DMS153 treated with DMSO at 0.1 percent for 48 hours (cell line): Measurements from ENCODE around the gene IQGAP1.
"Not testable (repeated sequence)": the region's sequence is repeated elsewhere in the genome, so short reads cannot be mapped to it uniquely, and the experiment has no call there.

Experiments used
- DNase-seq: peaks from one replicate; lab custom pipeline; 2025; ENCODE audit not compliant: unreplicated experiment; lab: John Stamatoyannopoulos, UW

IQGAP1 gene, protein sequence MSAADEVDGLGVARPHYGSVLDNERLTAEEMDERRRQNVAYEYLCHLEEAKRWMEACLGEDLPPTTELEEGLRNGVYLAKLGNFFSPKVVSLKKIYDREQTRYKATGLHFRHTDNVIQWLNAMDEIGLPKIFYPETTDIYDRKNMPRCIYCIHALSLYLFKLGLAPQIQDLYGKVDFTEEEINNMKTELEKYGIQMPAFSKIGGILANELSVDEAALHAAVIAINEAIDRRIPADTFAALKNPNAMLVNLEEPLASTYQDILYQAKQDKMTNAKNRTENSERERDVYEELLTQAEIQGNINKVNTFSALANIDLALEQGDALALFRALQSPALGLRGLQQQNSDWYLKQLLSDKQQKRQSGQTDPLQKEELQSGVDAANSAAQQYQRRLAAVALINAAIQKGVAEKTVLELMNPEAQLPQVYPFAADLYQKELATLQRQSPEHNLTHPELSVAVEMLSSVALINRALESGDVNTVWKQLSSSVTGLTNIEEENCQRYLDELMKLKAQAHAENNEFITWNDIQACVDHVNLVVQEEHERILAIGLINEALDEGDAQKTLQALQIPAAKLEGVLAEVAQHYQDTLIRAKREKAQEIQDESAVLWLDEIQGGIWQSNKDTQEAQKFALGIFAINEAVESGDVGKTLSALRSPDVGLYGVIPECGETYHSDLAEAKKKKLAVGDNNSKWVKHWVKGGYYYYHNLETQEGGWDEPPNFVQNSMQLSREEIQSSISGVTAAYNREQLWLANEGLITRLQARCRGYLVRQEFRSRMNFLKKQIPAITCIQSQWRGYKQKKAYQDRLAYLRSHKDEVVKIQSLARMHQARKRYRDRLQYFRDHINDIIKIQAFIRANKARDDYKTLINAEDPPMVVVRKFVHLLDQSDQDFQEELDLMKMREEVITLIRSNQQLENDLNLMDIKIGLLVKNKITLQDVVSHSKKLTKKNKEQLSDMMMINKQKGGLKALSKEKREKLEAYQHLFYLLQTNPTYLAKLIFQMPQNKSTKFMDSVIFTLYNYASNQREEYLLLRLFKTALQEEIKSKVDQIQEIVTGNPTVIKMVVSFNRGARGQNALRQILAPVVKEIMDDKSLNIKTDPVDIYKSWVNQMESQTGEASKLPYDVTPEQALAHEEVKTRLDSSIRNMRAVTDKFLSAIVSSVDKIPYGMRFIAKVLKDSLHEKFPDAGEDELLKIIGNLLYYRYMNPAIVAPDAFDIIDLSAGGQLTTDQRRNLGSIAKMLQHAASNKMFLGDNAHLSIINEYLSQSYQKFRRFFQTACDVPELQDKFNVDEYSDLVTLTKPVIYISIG (N-terminal part only)

DNA sequence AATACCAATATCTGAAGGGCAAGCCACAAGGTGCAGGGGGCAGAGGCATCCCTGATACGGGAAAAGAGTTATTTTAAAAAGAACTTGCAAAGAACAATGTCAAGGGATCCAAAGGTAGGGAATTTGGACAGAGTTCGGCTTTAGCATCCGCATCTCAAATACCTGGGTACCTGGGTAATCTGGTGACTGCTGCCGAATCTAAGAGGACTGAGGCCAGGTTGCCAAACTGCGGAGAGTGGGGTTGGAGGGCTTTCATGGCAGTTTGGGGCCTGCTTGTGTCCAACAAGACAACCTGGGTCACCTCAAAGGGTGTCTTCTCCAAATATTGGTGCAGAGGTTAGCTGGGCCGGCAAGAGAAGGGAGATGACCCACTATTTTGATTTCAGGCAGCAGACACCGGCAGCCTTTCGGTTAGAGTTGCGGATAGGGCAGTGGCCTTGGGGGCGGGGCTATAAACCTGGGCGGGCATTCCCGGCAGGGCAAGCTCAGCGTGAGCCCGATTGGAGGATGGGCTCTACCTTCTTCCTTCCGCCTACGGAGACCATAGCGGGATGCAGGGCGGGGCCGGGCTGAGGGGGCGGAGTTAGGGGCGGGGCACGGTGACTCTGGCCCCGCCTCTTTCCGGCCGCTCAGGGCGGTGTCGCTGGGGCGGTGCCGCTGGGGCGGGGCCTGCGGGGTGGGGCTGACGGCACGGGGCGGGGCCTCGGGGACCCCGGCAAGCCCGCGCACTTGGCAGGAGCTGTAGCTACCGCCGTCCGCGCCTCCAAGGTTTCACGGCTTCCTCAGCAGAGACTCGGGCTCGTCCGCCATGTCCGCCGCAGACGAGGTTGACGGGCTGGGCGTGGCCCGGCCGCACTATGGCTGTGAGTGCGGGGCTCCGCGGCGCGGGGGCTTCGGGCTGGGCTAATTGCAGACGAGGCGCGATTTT is at the start of gene IQGAP1:
Gene IQGAP1 (plus strand): TSS at position 709 of the 928 bp plus-strand sequence. CDS start 100 bp downstream, at position 809.
- peak; percentile 74 for DNase-seq

DNA sequence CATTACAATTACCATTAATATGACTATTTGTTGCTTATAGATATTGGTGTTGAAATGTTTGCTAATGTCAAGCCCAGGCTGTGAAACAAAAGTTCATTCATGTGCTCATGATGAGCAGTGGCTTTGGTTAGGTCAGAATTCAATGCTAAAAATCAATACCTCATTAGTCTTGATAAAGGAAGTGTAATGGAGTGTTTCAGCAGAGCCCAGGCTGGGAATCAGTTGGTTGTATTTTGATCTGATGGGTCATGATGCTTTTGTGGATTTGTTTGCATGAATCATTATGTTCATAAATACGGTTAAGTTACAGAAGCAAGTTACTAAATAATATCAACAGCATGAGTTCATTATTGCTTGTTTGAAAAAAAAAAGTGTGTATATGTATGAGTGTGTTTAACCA is 49.5 kb upstream of the IQGAP1 start:
- DNase-seq: no peak

DNA sequence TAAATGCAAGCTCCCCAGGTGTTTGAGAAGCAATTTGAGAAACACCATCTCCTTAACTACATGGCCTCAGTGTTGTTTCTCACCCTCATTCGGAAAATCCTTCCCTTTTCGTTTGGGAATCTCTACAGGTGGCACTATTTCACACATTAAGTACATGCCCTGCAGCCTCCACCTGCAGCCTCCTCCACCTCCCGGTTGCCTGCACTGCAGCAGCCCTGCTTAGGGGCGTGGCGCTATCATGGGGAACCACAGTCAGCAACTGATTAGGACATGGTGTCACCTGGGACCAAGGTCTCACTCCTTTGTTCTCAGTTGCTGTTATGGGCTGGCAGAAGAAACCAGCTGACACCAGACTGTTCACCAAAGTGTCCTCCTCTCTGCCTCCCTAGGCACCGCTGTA is 47.7 kb upstream of the IQGAP1 start:
- no peak for DNase-seq

DNA sequence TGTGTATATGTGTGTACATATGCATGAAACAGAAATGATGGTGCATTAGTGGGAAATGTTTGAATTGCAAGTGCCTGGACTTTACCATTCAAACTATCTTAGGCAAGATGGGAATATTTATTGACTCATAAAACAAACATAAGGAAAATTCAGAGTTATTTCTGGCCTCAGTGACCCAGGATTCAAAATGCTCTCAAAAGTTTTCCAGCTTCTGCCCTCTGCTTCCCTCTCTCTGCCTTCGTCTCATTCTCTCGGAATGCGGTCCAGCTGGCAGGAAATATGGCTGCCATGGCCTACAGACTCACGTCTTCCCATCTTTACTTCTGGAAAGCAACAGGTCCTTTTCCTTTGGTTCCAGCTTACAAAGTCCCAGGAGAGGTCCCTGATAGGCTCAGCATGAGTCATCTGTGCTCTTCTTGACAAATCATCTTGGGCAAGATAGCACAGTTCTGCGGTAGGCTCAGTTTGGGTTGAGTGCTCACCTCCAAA is 44.7 kb upstream of the IQGAP1 start:
- no peak for DNase-seq

DNA sequence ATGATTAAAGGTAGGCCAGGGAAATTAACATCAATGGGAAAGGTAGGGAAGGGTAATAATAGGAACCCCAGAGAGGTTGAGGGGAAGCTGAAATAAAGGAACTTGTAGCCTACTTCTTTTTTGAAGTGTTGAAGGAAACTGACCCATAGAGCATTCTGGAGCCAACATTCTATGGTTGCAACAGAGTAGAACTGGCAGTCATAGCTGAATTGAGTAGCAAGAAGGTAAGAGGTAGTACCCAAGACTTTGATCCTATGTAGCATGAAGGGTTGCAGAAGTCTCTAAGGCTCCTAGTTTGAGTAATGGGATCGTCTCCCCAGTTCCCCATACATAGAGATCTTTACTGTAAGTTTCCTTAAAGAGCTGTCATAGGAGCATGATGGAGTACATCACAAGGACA is 43.4 kb upstream of the IQGAP1 start:
- DNase-seq: no peak

DNA sequence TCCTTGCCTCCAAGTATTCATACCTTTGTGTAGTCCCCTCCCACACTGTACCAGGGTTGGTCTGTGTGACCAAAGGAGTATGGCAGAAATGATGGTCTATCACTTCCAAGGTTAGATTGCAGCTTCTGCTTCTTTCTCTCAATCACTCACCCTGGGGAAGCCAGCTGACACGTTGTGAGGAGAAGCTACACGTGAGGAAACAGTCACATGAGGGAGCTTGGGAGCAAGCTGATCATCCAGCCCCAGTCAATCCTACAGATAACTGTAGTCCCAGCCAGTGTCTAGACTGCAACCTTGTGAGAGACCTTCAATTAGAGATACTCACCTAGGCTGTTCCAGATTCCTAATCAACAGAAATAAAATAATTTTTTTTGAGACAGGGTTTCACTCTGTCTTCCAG is 42.2 kb upstream of the IQGAP1 start:
- no peak for DNase-seq

DNA sequence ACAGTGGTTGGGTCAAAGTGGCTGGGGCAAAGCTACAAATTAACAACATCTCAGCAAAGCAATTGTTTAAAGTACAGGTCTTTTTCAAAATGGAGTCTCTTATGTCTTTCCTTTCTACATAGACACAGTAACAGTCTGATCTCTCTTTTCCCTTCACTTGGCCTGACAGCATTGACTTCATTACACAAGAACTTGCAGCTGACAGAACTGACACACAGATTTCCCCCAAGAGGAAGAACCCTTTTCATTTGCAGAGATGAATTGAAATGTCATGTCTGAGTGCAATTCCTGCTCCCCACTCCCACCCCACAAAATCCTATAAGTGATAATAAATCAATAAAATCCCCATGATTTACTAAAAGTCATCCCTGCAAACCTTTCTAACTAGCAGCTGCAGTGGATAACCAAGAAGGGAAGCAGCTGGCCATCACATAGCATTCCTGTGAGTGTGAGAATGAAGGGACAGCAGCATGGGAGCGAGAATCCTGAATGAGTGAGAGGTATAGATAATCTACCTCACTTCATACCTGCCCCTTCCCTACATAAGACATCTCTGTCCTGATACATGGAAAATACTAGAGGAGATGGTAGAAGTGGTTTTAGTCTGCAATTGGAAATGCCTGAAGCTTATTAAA is 40.5 kb upstream of the IQGAP1 start:
- DNase-seq: not testable (repeated sequence)

DNA sequence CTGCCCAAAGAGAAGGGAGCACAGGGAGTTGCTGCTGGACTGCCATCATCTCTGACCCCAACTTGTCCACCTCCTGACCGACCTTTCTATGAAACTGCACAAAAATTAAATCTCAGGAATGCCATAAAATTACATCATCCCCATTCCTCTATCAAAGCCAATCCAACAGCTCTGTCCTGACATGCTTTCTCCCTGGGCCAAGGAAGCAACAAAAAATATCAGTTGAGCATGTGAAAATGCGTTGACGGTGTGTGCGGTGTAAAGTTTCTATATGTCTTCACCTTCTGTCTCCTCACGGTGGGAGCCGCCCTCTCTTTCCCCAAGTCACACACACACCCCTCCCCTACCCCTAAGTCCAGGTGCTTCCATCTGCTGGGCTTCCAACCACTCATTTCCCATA is 39.6 kb upstream of the IQGAP1 start:
- DNase-seq: no peak

DNA sequence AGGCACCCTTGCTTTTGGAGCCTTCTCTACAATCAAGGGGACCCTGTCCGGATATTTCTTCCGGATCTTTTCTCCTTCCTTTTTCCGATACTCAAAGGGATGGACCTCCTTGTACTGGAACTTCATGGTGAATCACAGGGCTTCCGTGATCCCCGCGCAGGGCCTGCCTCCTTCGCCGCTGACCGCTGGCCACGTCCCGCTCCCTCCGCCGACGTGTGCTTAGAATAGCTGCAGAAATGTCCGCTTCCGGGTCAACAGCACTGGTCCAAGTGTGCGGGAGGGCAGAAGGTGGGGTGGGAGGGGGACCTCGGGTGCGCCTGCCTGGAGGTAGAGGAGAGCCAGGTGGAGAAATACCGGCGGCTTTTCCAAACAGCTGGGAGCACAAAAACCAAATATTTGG is 39.0 kb upstream of the IQGAP1 start:
- DNase-seq: no peak

DNA sequence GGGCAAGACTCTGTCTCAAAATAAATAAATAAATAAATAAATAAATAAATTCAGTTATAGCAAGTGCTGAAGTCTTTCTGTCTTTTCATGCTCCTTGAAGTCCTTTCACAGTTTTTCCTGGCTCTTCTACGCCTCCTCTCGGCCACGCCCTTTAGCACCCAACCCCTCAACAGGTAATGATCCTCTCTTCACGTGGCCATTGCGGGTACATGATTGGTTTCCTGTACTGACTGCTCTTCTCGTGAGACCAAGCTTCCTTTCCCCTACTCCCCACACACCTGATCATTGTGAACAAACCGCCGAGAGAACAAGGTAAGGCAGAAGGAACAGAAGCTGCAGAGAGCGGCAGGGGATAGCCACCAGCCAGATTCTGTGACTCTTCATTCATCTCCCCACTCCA is 38.2 kb upstream of the IQGAP1 start:
- no peak for DNase-seq

DNA sequence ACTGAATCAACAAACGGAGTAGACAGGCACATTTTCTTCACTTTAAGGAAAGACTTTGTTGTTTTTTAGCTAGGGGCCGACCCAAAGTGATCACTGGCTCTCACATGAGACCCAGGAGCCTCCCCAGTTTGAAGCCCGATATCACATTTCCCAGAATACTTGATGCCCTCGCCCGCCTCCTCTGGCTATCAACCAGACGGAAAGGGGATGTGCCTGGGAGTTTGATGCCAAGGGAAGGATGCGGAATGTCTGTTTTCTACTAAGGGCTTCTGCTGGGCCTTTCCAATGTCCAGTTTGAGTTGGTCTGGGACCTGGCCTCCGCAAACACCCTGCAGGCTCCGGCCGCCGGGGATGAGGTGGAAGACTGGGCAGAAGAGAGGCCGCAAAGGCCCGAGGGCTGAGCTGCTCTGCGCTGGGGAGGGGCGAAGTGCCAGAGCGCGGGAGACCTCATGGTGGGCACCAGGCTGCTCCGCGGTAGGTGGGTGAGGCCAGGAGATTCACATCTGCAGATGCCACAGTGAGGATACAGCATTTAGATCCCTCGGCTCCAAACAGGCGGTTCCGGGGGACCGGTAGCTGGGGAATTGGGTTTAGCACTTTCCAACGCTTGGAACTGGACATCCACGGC is 36.4 kb upstream of the IQGAP1 start:
- no peak for DNase-seq

DNA sequence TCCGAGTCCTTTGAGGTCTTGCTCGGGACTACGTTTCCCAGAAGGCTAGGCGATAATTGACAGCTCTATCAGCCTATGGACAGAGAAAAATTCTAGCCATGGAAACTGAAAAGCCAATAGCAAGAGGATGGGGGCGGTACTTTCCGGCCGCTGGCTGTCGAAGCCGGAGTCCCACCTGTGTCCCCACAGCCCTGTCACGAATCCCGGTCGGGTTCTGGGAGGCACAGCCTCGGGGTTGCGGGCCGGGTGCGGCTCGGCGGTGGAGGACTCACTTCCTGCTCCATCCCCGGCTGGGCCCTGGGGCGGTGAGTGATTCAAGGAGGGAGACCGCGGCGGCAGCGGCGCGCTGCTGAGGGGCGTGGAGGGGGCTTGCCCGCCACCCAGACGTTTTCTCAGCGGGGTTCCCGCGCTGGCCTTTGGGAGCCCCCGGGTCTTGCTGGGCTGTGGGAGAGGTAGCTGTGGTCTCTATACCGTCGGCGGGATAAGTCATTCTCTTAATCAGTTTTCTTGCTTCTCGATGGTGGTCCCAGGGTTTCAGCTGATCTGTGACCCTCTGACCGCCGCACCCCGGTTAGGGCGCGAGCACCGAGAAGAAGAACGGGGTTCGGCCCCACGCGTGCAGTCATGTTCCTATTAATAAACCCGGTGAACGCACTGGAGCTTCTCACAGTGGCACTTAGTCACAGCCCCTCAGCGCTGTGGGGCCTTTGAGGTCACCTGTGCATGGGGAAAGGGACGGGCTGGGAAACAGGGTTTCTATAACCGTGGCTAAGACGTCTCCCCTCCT is 35.7 kb upstream of the IQGAP1 start, which contains the start of gene ZNF774:
Gene ZNF774 (plus strand): TSS at position 178 of the 787 bp plus-strand sequence. CDS start 2,377 bp downstream, outside the sequence.
- peak; percentile 58 for DNase-seq

DNA sequence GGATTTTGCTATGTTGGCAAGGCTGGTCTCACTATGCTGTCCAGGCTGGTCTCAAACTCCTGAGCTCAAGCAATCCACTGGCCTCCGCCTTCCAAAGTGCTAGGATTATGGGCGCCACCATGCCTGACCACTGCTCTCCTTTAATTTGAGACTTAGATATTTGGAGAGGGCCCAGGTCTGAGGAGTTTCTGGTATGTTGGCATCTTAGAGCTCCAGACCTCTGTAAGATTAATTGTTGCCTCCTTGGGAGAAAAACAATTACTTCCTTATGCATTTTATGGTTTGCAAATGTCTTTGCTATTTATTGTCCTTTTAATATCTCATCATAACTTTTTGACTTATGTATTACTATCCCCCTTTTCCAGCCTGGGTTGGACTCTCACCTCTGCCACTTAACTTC is 33.1 kb upstream of the IQGAP1 start:
- DNase-seq: no peak

DNA sequence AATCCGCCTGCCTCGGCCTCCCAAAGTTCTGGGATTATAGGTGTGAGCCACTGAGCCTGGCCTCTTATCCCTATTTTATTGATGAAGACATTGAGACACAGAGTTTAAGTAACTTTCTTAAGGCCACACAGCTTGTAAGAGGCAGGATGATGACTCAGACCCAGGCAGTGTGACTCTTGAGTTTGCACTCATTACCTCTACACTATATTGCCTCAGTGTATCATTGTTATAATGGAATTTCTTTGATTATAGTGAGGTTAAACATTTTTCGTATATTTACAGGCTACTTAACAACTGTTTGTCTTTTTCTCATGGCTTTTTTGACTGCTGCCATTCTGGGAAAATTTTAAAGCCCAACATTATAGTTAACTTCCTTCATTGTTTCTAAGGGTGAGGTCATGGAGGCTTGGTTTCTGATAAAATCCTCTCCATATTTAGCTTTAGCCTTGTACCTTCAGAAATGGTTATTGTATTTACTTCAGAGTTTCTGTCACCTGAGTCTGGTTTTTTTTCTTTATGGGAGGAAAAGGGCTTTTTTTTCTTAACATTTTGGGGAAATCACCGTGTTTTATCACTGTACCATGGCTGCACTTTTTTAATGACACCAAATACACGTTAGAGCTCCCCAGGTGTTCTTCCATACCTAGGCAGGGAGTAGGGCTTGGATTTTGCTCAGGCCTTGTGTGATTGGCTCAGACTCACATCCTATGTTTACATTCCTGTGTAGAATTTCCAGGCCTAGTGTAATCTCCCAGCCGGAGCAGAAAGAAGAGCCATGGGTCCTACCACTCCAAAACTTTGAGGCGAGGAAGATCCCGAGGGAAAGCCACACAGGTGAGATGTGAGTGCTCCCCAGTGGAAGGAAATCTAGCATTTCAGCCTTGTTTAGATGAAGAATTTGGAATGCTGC is 29.7 kb upstream of the IQGAP1 start:
- no peak for DNase-seq

DNA sequence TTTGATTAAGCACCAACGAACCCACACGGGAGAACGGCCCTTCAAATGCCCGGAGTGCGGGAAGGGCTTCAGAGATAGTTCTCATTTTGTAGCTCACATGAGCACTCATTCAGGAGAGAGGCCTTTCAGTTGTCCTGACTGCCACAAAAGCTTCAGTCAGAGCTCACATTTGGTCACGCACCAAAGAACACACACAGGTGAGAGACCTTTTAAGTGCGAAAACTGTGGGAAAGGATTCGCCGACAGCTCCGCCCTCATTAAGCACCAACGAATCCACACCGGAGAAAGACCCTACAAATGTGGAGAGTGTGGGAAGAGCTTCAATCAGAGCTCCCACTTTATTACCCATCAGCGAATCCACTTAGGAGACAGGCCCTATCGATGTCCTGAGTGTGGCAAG is 27.3 kb upstream of the IQGAP1 start:
- DNase-seq: no peak

DNA sequence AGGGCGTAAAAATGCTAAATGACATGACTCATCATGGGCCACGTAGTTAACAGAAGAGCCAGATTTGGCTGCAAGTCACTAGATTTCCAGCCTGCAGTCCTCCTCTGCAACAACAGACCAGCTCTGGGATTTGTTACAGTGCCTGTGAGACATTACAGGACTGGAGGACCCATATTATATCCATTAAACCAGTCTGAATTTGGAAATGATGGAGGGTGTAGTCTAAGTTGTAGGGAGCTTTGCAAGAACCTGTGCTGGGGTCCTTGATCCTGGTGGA is 25.2 kb upstream of the IQGAP1 start:
- no peak for DNase-seq

DNA sequence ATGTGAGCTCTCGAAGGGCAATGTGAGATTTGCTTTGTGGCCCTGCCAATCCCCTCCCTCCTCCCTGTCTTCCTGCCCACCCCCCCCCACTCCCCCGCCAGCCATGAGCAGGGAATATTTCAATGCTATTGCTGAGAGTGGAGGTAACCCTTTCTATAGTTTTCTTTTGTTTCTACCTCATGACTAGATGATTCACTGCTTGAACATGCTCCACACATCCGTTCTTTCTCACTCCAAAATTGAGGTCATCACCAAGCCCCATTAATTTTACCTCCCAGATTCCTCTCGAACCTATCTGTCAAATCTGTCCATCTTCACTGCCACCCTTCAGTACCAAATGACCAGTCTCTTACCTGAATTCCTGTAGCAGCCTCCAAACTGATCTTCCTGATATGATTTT is 23.8 kb upstream of the IQGAP1 start:
- no peak for DNase-seq
